DMS79 (cell line): ENCODE data around the gene FSTL3.
"Not testable (repeated sequence)": the region's sequence is repeated elsewhere in the genome, so short reads cannot be mapped to it uniquely, and the experiment has no call there.

Experiments
- DNase-seq: peaks from one replicate; lab custom pipeline; 2025; lab: John Stamatoyannopoulos, UW

FSTL3 gene

DNA sequence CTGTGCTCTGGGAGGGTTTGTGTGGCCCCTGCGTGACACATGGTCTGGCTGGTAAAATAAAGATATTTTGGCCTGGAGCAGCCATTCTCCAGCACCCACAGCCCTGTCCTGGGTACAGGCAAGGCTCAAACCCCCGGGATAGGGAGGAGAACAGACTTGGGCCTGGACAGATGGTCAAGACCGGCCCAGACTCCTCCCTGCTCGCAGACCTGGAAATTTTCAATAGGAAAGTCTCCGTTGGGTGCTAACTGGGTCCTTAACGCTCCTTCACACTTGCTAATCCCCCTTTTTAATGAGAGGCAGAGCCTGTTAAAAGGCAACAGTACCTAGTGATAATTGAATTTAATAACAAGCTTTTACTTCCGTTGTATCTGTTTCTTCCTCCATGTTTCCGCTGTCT lies 35.1 kb downstream of the FSTL3 start:
- no peak for DNase-seq

DNA sequence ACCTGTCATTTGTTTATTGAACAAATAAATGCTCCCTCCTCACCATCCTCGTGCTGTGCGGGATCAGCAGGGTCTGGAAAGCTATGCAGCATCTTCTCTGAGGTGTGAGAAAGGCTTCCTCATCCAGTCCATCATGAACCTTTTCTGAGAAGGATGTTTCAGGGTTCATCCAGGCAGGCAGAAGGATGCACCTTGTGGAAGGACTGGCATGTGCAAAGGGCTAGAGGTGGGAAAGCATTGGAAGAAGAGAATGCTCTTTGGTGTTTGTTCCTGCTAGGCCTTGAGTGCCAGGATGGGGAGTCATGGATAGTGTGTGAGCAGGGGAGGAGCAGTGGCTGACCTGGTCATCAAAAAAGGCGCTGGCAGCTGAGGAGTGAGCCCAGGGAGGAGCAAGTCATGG lies 39.2 kb downstream of the FSTL3 start:
- DNase-seq, result no peak

DNA sequence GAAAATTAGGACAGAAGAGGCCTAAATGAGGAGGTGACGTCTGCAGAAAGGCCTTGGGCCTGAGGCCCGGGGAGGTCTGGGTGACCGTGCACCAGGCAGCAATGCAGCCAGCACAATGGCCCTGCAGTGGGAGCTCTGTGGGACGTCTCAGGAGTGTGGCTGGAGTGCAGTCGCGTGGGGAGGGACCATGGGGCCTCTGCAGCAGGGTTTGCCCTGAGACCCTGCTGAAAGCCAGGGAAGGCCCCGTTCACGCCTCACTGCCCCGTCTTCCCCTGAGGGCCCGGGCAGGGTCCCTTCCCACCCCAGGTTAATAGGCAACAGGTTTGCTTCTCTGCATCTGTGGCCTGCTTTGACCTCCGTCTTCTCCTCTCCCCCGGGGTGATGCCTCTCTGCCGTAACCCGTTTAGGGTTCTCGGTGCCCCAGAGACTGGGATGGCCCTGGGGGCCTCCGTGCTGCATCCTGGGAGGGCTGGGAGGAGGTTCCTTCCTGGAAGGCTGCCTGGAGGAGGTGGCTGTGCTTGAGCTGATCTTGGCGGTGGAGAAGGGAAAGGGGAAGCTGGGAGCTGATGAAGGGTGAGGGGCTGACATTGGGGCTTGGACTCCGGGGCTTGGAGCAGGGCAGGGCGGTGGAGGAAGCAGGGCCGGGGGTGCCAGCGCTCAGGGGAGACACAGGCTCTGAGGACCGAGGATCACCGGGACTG lies 42.2 kb downstream of the FSTL3 start:
- DNase-seq, result no peak

DNA sequence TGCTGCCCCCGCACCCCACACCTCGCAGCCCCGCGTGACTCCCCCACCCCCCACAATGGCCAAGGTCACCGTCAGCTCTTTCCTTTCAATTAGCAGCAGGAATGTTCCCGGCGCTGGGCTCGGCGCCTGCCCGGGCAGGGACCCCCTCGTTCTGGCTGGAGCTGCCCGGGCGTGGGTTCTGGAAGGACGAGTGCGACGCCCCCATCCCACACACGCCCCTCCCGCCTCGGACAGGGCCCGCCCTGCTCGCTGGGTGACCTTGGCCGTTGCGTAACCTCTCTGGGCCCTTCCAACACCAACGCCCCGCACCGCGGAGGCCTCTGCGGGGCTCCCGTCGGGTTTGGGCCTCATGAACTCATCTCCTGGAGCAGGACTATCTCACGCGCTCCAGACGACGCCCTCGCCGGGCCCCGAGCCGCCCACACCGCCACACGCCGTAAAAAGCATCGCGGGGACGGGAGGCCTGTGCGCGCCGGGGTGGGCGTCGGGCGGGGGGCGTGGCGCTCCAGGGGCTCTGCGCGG lies 42.9 kb downstream of the FSTL3 start:
- no peak for DNase-seq

DNA sequence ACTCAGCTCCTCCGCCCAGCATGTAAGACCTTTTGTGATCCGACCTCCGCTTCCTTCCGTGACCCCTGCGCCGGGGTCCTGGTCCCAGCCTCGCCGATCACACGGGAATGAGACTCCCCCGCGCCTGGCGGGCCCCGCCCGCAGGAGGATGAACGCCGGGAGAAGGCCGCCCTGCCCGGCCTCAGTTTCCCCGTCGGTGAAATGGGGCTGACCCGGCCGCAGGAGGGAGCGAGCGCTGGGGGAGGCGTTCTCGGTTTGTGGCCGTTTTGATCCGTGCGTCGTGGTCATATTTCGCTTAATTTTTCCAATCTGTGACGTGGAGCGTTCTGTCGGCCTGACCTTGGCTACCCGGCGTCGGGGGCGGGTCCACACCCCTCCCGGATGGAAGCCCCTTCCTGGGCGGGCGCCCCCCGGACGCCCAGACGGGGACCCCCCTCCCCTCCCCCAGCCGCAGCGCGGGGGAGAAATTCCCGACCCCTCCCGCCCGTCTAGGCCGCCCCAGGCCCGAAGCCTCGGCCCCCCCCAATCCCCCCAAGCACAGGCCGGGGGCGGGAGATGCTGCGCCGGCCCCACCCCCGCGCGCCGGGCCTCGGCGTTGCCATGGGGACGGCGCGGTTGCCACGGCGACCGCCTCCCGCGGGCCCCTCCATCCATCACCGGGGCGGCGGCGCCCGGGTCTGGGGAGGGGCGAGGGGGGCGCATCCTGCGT lies 43.6 kb downstream of the FSTL3 start:
- DNase-seq, result no peak

DNA sequence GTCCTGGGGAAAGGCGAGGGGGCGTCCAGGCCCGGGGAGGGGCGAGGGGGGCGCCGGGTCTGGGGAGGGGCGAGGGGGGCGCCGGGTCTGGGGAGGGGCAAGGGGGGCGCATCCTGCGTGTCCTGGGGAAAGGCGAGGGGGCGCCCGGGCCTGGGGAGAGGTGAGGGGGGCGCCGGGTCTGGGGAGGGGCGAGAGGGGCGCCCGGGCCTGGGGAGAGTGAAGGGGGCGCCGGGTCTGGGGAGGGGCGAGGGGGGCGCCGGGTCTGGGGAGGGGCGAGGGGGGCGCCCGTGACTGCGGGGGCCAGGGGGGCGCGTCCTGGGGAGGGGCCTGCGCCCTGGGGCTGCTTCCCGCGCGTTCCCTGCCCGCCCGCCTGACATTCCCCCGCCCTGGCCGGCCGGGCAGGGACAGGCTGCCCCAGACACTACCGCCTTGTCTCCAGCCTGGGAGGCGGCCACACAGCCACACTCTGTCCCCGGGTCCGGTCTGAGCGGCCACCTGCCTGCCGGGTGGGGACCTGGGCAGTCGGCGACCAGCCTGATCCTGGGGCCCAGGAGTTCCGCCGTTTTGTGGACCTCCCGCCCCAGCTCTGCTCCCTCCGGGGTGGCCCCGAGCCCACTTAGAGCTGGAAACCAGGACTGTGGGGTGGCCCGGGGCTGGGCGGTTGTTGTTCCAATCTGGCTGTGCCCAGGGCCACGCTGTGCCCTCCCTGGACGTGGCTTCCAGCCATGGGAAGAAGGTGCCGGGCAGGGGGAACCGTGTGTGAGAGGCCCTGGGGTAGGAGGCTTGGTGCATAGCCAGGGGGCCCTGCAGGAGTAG lies 44.4 kb downstream of the FSTL3 start:
- DNase-seq, result no peak

DNA sequence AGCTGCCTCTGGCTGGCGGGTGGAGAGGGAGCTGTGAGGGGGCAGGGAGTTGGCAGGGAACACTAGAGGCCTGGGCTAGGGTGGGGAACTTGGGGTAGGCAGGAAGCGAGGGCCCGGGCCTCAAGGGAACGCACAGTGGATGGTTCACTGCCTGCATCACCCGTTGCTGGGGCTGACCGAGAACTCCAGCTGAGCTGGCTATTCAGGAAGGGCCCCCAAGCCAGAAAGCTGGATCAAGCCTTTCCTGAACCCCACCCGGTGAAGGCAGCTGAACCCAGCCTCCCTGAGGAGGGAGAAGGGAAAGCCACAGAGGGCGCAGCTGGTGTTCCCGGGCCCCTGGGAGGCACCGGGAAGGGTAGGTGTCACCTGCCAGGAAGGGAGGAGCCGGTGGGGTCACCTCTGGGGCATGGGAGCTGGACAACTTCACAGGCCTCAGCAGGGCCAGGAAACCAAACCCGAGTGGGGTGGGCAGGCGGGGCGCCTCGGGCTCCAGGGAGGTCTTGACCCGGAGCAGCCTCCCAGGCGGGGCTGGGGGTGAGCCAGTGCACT lies 46.4 kb downstream of the FSTL3 start:
- DNase-seq, result no peak

DNA sequence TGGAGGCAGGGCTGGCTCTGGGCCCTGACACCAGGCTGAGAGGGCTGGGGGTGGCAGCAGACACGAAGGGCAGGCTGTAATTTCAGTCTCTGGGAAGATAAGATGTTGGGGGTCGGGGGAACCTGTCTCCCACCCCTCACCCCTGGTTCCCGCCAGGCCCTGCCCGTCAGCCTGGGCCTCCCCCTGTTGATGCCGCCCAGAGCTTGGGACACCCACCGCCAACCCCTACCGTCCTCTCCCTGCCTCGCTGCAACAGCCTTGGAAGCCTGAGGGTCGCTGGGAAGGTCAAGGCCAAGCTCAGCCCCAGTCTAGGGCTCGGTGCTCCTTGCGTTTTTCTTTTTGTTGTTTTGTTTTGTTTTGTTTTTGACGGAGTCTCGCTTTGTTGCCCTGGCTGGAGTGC lies 47.1 kb downstream of the FSTL3 start:
- DNase-seq, result no peak

DNA sequence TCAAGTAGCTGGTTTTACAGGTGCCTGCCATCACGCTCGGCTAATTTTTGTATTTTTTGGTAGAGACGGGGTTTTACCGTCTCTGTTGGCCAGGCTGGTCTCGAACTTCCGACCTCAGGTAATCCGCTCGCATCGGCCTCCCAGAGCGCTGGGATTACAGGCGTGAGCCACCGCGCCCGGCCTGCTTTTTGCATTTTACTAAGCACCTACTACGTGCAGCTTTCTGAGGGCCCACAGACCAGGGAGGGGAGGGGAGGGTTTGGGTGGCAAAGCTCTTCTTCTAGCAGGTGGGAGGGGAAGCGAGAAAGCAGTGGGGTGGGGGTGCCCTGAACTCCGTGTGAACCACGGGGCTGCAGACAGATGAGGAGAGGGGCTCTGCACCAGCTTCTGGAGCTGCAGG lies 47.5 kb downstream of the FSTL3 start:
- DNase-seq, result no peak

DNA sequence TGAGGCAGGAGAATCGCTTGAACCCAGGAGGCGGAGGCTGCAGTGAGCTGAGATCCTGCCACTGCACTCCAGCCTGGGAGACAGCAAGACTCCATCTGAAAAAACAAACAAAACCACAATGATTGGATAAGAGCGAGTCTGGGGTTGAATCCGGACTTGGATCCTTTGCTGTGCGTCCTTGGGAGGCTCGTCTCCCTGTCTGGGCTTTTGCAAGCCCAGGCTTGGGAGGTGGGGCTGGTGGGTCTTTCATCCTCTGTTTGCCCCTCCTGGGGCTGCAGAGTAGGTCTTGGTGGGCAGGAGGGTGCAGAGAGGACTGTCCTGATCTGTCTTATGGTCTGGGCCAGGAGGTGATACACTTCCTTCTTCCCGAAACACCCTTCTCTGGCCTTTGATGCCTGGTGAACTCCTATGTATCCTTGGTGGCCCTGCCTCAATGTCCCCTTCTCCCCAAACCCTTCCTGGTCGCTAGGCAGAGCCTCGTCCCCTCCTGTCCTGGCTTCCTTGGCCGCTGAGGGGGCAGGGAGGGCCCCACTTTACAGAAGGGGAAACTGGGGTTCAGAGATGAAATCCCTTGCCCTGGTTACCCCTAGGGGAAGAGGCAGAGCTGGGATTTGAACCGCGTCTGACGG lies 49.4 kb downstream of the FSTL3 start:
- no peak for DNase-seq

DNA sequence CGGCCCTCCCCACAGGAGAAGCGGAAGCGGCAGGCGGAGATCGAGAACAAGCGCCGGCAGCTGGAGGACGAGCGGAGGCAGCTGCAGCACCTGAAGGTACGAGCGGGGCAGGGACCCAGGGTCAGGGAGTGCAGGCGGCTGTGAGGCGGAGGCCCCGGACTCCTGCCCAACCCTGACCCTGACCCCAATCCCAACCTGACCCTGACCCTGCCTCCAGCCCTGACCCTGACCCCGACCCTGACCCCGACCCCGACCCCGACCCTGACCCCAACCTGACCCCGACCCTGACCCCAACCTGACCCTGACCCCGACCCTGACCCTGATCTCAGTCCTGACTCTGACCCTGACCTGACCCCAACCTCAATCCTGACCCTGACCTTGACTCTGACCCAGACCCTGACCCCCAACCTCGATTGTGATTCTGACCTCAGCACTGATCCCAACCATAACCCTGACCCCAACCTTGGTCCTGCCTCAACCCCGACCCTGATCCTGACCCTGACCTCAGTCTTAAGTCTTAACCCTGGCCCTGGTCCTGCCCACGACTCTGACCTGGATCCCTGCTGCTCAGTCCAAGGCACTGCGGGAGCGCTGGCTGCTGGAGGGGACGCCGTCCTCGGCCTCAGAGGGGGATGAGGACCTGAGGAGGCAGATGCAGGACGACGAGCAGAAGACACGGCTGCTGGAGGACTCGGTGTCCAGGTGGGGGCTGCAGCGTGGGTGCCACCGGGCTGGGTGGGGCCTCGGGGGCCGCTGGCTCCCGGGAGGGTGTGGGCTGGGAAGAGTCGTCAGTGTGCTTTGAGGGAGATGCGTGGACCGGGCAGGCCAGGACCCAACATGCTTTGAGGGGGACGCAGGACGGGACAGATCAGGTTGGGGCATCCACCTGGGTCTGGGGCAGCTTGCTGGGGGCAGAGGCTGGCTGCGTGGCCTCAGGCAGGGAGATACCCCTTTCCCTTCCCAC lies 51.1 kb downstream of the FSTL3 start:
- no peak for DNase-seq

DNA sequence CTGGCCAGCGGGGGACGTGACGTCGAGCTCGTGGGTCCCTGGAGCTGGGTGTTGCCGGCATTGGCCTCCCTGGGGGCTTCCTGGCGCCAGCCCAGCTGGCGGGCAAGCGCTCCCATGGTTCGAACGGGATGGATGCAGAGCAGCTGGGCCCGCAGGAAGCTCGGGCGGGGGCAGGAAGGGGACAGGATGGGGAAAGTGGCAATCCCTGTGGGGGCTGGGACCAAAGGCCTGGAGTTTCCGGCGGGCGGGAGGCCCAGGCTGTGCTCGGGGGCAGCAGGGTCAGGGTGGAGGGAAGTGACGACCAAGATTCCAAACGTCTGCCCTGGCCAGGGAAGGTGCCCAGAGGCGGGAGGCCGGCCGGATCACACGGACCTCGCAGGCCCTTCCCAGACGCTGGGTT lies 51.8 kb downstream of the FSTL3 start:
- DNase-seq, result no peak

DNA sequence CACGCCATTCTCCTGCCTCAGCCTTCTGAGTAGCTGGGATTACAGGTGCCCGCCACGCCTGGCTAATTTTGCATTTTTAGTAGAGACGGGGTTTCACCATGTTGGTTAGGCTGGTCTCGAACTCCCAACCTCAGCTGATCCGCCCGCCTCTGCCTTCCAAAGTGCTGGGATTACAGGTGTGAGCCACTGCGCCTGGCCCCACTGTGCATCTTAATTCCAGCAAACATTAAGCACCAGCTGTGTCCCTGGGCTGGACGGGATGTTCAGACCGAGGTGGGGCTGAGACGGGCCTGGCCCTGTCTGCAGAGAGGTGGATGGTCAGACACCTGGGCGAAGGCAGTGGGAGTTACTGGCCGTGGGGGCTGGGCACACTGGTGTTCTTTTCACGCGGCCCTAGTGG lies 53.4 kb downstream of the FSTL3 start:
- DNase-seq, result not testable (repeated sequence)

DNA sequence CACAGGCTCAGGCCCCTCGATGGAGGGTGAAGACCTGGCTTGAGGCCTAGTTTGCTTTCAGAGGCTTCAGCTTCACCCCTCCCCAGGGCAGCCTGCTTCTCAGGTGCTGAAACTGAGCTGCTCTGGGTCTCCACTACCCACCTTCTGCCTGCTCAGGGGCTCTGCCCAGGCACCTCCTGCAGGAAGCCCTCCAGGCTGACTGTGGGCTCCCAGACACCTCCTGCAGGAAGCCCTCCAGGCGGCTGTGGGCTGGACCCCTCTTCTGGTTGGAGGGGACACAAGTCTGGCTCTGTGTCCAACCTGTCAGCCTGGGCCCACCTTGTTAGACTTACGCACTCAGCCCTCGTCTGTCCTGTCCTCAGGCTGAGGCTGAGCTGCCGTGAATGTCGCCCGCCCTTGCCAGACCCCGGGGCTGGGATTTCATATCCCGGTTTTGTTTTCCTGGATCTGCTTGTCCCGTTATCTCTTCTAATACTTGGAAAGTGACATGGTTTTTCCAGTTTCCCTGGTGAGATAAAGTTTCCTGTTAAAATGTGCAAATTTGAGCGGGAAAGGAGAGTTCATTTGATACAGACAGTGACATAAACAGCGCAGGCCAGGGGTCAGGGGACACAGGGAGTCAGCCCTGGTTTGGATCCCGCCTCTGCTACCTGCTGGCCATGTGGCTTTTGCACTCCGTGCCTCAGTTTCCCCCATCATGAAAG lies 53.9 kb downstream of the FSTL3 start:
- no peak for DNase-seq

DNA sequence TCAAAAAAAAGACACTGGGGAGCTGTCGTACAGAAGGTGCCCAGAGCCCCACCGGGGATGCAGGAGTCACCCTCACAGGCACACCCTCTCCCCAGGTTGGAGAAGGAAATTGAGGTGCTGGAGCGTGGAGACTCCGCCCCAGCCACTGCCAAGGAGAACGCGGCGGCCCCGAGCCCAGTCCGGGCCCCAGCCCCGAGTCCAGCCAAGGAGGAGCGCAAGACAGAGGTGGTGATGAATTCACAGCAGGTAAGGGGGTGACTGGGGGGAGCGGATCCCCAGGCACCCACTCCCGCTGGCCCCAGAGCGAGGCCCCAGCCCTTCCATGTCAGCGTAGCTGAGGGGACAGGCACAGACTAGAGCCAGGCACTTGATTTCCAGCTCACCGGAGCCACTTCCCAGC lies 54.8 kb downstream of the FSTL3 start:
- no peak for DNase-seq

DNA sequence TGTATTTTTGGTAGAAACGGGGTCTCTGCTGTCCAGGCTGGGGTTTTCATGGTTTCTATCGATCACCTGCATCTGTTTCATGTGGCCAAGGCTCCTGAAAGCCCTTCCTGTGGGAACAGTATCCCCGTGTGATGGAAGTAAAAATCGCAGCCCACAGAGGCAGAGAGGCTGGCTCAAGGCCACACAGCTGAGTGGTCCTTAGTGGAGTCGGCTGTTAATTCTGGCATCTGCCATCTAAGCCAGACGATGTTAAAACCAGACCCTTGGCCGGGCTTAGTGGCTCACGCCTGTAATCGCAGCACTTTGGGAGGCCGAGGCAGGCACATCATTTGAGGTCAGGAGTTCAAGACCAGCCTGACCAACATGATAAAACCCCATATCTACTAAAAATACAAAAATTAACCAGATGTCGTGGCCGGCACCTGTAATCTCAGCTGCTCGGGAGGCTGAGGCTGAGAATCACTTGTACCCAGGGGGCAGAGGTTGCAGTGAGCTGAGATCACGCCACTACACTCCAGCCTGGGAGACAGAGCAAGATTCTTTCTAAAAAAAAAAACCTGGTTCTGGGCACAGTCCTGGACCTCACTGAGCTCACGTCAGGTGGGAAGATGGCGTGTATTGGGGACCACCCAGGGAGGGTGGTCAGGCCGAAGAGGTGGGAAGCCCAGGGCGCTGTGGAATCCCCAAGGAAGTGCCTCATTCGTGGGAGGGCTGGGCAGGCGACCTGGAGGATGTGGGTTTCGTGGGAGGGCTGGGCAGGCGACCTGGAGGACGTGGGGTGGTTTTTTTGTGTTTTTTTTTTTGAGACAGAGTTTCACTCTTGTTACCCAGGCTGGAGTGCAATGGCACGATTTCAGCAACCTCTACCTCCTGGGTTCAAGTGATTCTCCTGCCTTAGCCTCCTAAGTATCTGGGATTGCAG lies 56.2 kb downstream of the FSTL3 start:
- no peak for DNase-seq
